ENCODE results near the gene UBR3.
"Not testable (repeated sequence)": the region's sequence is repeated elsewhere in the genome, so short reads cannot be mapped to it uniquely, and the experiment has no call there.

UBR3 gene

GRCh38 chr2:170121689-170122088 lies 294.4 kb downstream of the UBR3 start:
- no peak for DNase-seq

- DNase-seq, result no peak
Observed at GRCh38 chr2:170122883-170123547, 295.8 kb downstream of the UBR3 start.

GRCh38 chr2:170123593-170123992 lies 296.3 kb downstream of the UBR3 start:
- DNase-seq, result no peak

GRCh38 chr2:170126138-170126728 lies 299.0 kb downstream of the UBR3 start:
- DNase-seq, result not testable (repeated sequence)
